Measurements from ENCODE around the gene SEMA4F.

GRCh38 chr2:74659462-74659861 lies 5.4 kb downstream of the SEMA4F start:
- TF ChIP-seq CTCF (IDR thresholded peaks at IDR 0.05) (no peak), POLR2A (IDR thresholded peaks at IDR 0.05) (no peak)
